ENCODE measurements around the gene RTN4R. TPM values are rescaled to one million over a fixed set of nuclear protein-coding genes. Genes with fewer than 3 reads are reported as not detected.

RTN4R gene
- total RNA-seq, 1 donor from 2014 or later = 5.5 TPM

GRCh38 chr22:20192293-20192971 is 75.7 kb downstream of the RTN4R start:
- no peak for DNase-seq (ENCODE audit: low spot score)
- no peak overlapping the region for H3K4me3 Mint-ChIP-seq (ENCODE audit: unreplicated experiment)
- H3K27ac Mint-ChIP-seq (ENCODE audit: unreplicated experiment) = no peak overlapping the region
- no peaks in the 10 kb centered on the region for H3K4me1 Mint-ChIP-seq (ENCODE audit: low read depth)
- no peaks in the 10 kb centered on the region for H3K36me3 Mint-ChIP-seq (ENCODE audit: low read depth)
- peaks cover 3% of the 10 kb centered on the region for H3K27me3 Mint-ChIP-seq (ENCODE audit: low read depth)
- H3K9me3 Mint-ChIP-seq (ENCODE audit: low read depth) = no peaks in the 10 kb centered on the region
- TF ChIP-seq, protein P1, sequence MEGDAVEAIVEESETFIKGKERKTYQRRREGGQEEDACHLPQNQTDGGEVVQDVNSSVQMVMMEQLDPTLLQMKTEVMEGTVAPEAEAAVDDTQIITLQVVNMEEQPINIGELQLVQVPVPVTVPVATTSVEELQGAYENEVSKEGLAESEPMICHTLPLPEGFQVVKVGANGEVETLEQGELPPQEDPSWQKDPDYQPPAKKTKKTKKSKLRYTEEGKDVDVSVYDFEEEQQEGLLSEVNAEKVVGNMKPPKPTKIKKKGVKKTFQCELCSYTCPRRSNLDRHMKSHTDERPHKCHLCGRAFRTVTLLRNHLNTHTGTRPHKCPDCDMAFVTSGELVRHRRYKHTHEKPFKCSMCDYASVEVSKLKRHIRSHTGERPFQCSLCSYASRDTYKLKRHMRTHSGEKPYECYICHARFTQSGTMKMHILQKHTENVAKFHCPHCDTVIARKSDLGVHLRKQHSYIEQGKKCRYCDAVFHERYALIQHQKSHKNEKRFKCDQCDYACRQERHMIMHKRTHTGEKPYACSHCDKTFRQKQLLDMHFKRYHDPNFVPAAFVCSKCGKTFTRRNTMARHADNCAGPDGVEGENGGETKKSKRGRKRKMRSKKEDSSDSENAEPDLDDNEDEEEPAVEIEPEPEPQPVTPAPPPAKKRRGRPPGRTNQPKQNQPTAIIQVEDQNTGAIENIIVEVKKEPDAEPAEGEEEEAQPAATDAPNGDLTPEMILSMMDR (IDR thresholded peaks at IDR 0.05) = no peak

- TF ChIP-seq, protein P1 (IDR thresholded peaks at IDR 0.05) = no peak
- Mint-ChIP-seq H3K27ac (ENCODE audit: unreplicated experiment) (no peak overlapping the region), H3K4me1 (ENCODE audit: low read depth) (no peaks in the 10 kb centered on the region), H3K36me3 (ENCODE audit: low read depth) (no peaks in the 10 kb centered on the region), H3K4me3 (ENCODE audit: unreplicated experiment) (no peak overlapping the region), H3K27me3 (ENCODE audit: low read depth) (peaks cover 3% of the 10 kb centered on the region), H3K9me3 (ENCODE audit: low read depth) (no peaks in the 10 kb centered on the region)
- DNase-seq (ENCODE audit: low spot score) = no peak
Observed at GRCh38 chr22:20191803-20192202, 76.3 kb downstream of the RTN4R start.

Small RNA genes lying within 50 kb of the gene (microRNA-seq; reads per million reads assigned to microRNA genes)
- gene MIR1286 (ENCODE audit: borderline number of aligned reads) = not detected

Other genes with a start within 250 kb of the RTN4R start
- 21.7 to 30.4 TPM (median 30.1 TPM) in 3 replicates for gene TANGO2, start 247.2 kb downstream of the RTN4R start, total RNA-seq
- 30.2 to 38.1 TPM (median 32.5 TPM) in 3 replicates for gene DGCR8, start 188.1 kb downstream of the RTN4R start, total RNA-seq
- 79.5 to 122 TPM (median 82.1 TPM) in 3 replicates for gene RANBP1, start 152.2 kb downstream of the RTN4R start, total RNA-seq
- 45.8 to 66.1 TPM (median 49.3 TPM) in 3 replicates for gene TRMT2A, start 151.1 kb downstream of the RTN4R start, total RNA-seq
- gene ZDHHC8, start 136.5 kb downstream of the RTN4R start, total RNA-seq = 94.2 to 100 TPM (median 95.2 TPM) in 3 replicates
- 0.36 to 5.4 TPM (median 5.3 TPM) in 3 replicates for gene CCDC188, start 117.3 kb downstream of the RTN4R start, total RNA-seq
- 45.7 to 52.6 TPM (median 47.2 TPM) in 3 replicates for gene DGCR6L, start 51.7 kb upstream of the RTN4R start, total RNA-seq
- 12.7 to 15.7 TPM (median 13.6 TPM) in 3 replicates for gene ZNF74, start 125.8 kb upstream of the RTN4R start, total RNA-seq
- gene SCARF2, start 169.5 kb upstream of the RTN4R start, total RNA-seq = 56.5 to 88.8 TPM (median 86.5 TPM) in 3 replicates
- gene KLHL22, start 227.5 kb upstream of the RTN4R start, total RNA-seq = 37.3 to 49.3 TPM (median 37.7 TPM) in 3 replicates
- gene MED15, start 239.3 kb upstream of the RTN4R start, total RNA-seq = 105 to 111 TPM (median 110 TPM) in 3 replicates

Measured in chondrocyte (in vitro differentiated cells).